Measurements from ENCODE around the gene STEAP3. TPM values are rescaled to one million over a fixed set of nuclear protein-coding genes. Genes with fewer than 3 reads are reported as not detected.
"Not testable (repeated sequence)": the region's sequence is repeated elsewhere in the genome, so short reads cannot be mapped to it uniquely, and the experiment has no call there.

Gene STEAP3
- total and polyA plus RNA-seq, 8 donors: 6.6 to 28.2 (median 19.5) TPM

DNA sequence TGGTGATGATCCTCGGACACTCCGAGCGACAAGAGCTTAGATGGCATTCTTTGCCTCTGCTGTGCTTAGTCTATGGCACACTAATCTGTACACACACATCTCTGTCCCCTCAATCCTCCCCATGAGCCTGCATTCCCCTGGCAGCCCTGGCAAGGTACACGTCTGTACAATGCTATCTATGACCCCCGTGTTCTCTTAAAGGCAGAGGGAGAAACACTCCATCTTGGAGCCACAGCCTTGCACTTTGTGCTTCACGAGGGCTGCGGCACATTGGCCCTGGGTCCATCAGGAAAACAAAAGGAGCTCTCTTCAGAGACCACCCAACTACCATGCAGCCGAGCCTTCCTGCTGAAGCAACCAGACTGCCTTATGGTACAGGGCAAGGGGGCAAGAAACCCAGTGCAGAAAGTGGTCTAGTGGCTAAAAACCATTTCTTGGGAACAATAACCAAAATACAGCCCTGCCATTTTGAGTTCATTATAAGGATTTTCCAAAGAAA lies 42.5 kb downstream of the STEAP3 start:
- intact Hi-C loops (cut with DNase I): loop anchor here in 1 of 3 donors (10.0 kb wide), 1 partner anchor 241 kb away; no protein-coding TSS in a partner anchor
- Histone ChIP-seq H3K4me3 (no peak overlapping the region), H3K9me3 (no peaks in the 10 kb centered on the region), H3K36me3 (no peaks in the 10 kb centered on the region), H3K4me1 (no peaks in the 10 kb centered on the region), H3K27ac (no peak overlapping the region), H3K27me3 (no peaks in the 10 kb centered on the region)
- ATAC-seq (no peak), DNase-seq (no peak), FAIRE-seq (no peak)
- WGBS, 2 donors: 90 to 92% methylated on average over 8 of the region's 8 CpGs
- no peak for TF ChIP-seq CTCF (IDR thresholded peaks at IDR 0.05)

GRCh38 chr2:119267604-119268003 lies 44.0 kb downstream of the STEAP3 start:
- H3K36me3 ChIP-seq: no peaks in the 10 kb centered on the region
- FAIRE-seq: no peak
- no peaks in the 10 kb centered on the region for H3K27me3 ChIP-seq
- intact Hi-C loops (cut with DNase I): loop anchor here in 1 of 3 donors (10.0 kb wide), 1 partner anchor 243 kb away; no protein-coding TSS in a partner anchor
- ATAC-seq: no peak
- no peak for DNase-seq
- no peaks in the 10 kb centered on the region for H3K9me3 ChIP-seq
- TF ChIP-seq CTCF (IDR thresholded peaks at IDR 0.05): no peak
- no peaks in the 10 kb centered on the region for H3K4me1 ChIP-seq
- H3K27ac ChIP-seq: no peak overlapping the region
- H3K4me3 ChIP-seq: no peak overlapping the region

DNA sequence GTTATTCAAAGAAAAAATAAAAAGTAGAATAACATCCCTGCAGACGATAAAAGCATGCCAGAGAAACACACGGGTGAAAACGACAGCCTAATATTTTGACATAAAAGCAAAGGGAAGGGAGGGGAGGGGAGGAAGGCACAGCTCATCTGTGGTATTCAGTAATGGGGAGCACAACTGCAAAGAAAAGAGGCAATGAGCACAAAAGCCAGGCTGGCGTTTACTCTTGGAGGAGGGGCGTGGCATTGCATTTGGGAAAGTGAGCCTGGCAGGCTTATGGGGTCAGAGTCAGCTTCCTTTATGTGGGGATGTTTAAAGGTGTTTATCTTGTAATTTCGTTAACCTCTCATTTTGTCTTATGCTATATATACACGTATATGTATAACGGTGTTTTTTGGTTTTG lies 53.2 kb downstream of the STEAP3 start:
- DNase-seq (no peak), FAIRE-seq (no peak), ATAC-seq (no peak)
- WGBS, 2 donors: 73 to 76% methylated on average over 8 of the region's 8 CpGs
- Histone ChIP-seq H3K36me3 (no peaks in the 10 kb centered on the region), H3K27ac (no peak overlapping the region), H3K27me3 (no peaks in the 10 kb centered on the region), H3K4me1 (no peaks in the 10 kb centered on the region), H3K4me3 (no peak overlapping the region), H3K9me3 (no peaks in the 10 kb centered on the region)
- intact Hi-C loops (cut with DNase I): no loop called here
- no peak for TF ChIP-seq CTCF (IDR thresholded peaks at IDR 0.05)

GRCh38 chr2:119278385-119278784 lies 54.8 kb downstream of the STEAP3 start:
- FAIRE-seq; H3K36me3 ChIP-seq; H3K4me1 ChIP-seq; intact Hi-C loops (cut with DNase I); H3K9me3 ChIP-seq; ATAC-seq; H3K4me3 ChIP-seq; DNase-seq; H3K27ac ChIP-seq; H3K27me3 ChIP-seq: not testable (repeated sequence)
- WGBS, 2 donors: 93% methylated on average over 2 of the region's 2 CpGs

- TF ChIP-seq CTCF (IDR thresholded peaks at IDR 0.05): no peak
- DNase-seq (no peak), ATAC-seq (no peak), FAIRE-seq (no peak)
- no peaks in the 10 kb centered on the region for H3K36me3 ChIP-seq
- H3K4me3 ChIP-seq: no peak overlapping the region
- H3K27me3 ChIP-seq: no peaks in the 10 kb centered on the region
- WGBS, 2 donors: 90% methylated on average over 6 of the region's 6 CpGs
- no peaks in the 10 kb centered on the region for H3K9me3 ChIP-seq
- peaks cover 0 to 7% (median 0%) of the 10 kb centered on the region in 3 donors for H3K4me1 ChIP-seq
- no peak overlapping the region for H3K27ac ChIP-seq
- intact Hi-C loops (cut with DNase I): no loop called here
Observed at GRCh38 chr2:119278946-119279345, 55.3 kb downstream of the STEAP3 start.
